ENCODE data around the gene TTC8.

DNA sequence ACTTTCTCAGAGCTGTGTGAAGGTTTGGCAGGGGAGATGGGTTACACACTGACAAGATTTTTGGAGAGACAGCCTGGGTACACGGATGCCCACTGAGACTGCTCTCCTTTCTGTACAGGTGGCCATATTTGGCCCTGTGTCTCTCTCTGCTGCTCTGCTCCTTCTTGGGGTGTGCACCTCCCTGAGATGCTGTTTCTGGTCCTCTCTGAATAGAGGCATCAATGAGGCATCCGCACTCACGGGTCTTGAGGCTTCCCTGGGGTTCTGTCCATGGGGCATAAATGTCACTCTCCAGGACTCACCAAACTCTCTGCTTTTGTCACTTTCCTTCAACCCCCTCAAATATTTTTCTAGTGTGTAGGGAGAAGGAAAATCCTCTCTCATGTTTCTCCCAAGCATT is 77.5 kb downstream of the TTC8 start:
- TF ChIP-seq GATA2 (IDR thresholded peaks at IDR 0.05; ENCODE audit: low read depth, low read length) (no peak), GATA3 (IDR thresholded peaks at IDR 0.05; ENCODE audit: low read depth, low read length) (no peak)
